Sigmoid colon (tissue), 7 donors: ENCODE measurements around the gene ASB3. TPM values are rescaled to one million over a fixed set of nuclear protein-coding genes. Genes with fewer than 3 reads are reported as not detected.

Experiments used
- DNase-seq: peaks from one replicate; pipeline ENCODE4 v3.0.0-alpha.2; 2019
- H3K27ac ChIP-seq, 4 donors: fragments of 200-600 bp; sonication (generic); one replicate each; pipeline ENCODE4 v1.5.1; 2016 to 2019; ENCODE audit warnings: mild to moderate bottlenecking in 1 of 4
- H3K27me3 ChIP-seq, 3 donors: fragments of 200-600 bp; sonication (generic); one replicate each; pipeline ENCODE4 v1.5.1; 2019; ENCODE audit warnings: mild to moderate bottlenecking in 1 of 3
- H3K36me3 ChIP-seq, 4 donors: fragments of 200-600 bp; sonication (generic); one replicate each; pipeline ENCODE4 v1.5.1; 2016 to 2019
- H3K4me1 ChIP-seq, 4 donors: fragments of 200-600 bp; sonication (generic); one replicate each; pipeline ENCODE4 v1.5.1; 2017 to 2019
- H3K4me3 ChIP-seq, 4 donors: fragments of 200-600 bp; sonication (generic); one replicate each; pipeline ENCODE4 v1.5.1; 2017 to 2019; ENCODE audit warnings: mild to moderate bottlenecking in 2 of 4, moderate library complexity in 1 of 4
- H3K9me3 ChIP-seq, 4 donors: fragments of 200-600 bp in 3 of 4; sonication (generic) in 3 of 4; one replicate each; pipeline versions ENCODE4 v1.5.1 to v1.6.1; 2013 to 2019
- CTCF ChIP-seq, 4 experiments: fragments of 450-650 bp in 3 of 4; fragments of 200-600 bp in 1 of 4; IDR thresholded peaks; one replicate each; pipeline ENCODE4 v1.5.1; 2016 to 2019; ENCODE audit warnings: antibody characterized with exemption in 4 of 4, mild to moderate bottlenecking in 3 of 4, moderate library complexity in 2 of 4
- EP300 ChIP-seq, 4 donors: sonication (generic); formaldehyde crosslinking; IDR thresholded peaks; one replicate each; pipeline ENCODE4 v1.6.1; 2017; ENCODE audit warnings: antibody characterized with exemption in 4 of 4
- POLR2A ChIP-seq, 2 donors: fragments of 450-650 bp; IDR thresholded peaks; one replicate each; pipeline ENCODE4 v1.6.1; 2016; ENCODE audit warnings: antibody characterized with exemption in 2 of 2, mild to moderate bottlenecking in 2 of 2, moderate library complexity in 2 of 2
- POLR2AphosphoS5 ChIP-seq, 4 donors: sonication (generic); formaldehyde crosslinking; IDR thresholded peaks; one replicate each; pipeline ENCODE4 v1.6.1; 2017; ENCODE audit warnings: antibody characterized with exemption in 4 of 4
- WGBS, 2 donors: extraction: QIAGEN DNeasy Blood & Tissue Kit; methylation state at CpG; one replicate each; pipeline ENCODE4 v1.1.7; 2013; 5-methylcytosine and 5-hydroxymethylcytosine counted together
- intact Hi-C: fragments of 100-400 bp; cut with DNase I; formaldehyde crosslinking; loops from one replicate; pipeline ENCODE4 v1.15.1; 2023
- polyA plus RNA-seq, 3 donors: library from polyadenylated mRNA; stranded (reverse); fragments of 200-250 nt; gene quantifications; one replicate each; pipeline ENCODE4 v1.2.3, GENCODE V29; 2013
- total RNA-seq, 4 donors: library from RNA; depleted of rRNA; stranded (reverse); fragments of >200 nt; gene quantifications; one replicate each; pipeline ENCODE4 v1.1.0, GENCODE V29; 2016
- donor health status: healthy with polysubstance abuse.
- donor health status: Bipolar disorder and iron deficiency.
- donor health status: healthy.

The ASB3 gene
- total and polyA plus RNA-seq, 7 donors = 2.8 to 25.7 (median 14.4) TPM

DNA sequence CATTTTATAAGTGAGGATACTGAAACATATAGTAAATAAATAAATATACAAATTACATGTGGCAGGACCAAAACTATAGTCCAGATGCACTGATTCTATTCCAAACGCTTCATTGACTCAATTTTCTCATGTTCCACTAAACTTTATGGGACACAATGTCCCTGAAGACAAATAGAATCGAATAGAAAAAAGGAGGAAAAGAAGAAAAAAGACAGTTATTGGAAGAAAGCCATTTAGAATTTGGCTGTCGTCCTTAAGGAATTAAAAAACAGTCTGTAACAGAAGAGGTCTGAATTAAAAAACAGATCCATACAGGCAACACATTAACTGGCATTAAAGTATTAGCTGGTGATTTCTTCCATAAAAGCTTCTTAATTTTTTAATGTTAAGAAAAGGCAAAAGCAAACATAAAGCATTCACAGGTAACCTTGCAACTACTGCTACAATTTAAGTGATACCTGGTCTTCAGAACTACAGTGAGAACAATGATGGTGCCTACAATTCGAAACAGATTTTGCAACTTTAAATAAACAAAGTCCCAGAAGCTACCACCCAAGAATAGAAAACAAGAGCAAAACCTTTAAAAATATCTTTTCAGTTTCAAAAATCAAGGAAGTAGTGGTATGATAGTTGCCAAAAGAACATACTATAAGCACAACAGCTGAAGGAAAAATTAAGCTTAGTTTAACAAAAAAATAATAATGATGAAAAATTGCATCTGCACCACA lies 36.5 kb downstream of the ASB3 start:
- Histone ChIP-seq H3K9me3 (no peaks in the 10 kb centered on the region), H3K27ac (no peak overlapping the region), H3K4me1 (peaks cover 0 to 5% (median 0%) of the 10 kb centered on the region in 4 donors), H3K27me3 (no peaks in the 10 kb centered on the region), H3K36me3 (peaks cover 0 to 23% (median 6%) of the 10 kb centered on the region in 4 donors), H3K4me3 (no peak overlapping the region)
- TF ChIP-seq EP300 (IDR thresholded peaks at IDR 0.05) = no peak
- TF ChIP-seq POLR2AphosphoS5 (IDR thresholded peaks at IDR 0.05) = no peak
- no peak for TF ChIP-seq POLR2A (IDR thresholded peaks at IDR 0.05)
- TF ChIP-seq CTCF (IDR thresholded peaks at IDR 0.05) = no peak
- no peak for DNase-seq
- WGBS, 2 donors = 77 to 86% methylated on average over 4 of the region's 4 CpGs
- intact Hi-C loops = no loop called here

- intact Hi-C loops = no loop called here
- H3K27me3 ChIP-seq = no peaks in the 10 kb centered on the region
- no peak for TF ChIP-seq EP300 (IDR thresholded peaks at IDR 0.05)
- TF ChIP-seq POLR2AphosphoS5 (IDR thresholded peaks at IDR 0.05) = no peak
- TF ChIP-seq POLR2A (IDR thresholded peaks at IDR 0.05) = no peak
- TF ChIP-seq CTCF (IDR thresholded peaks at IDR 0.05) = no peak
- no peaks in the 10 kb centered on the region for H3K9me3 ChIP-seq
- peaks cover 0 to 23% (median 6%) of the 10 kb centered on the region in 4 donors for H3K36me3 ChIP-seq
- H3K27ac ChIP-seq = no peak overlapping the region
- DNase-seq = no peak
- no peaks in the 10 kb centered on the region for H3K4me1 ChIP-seq
- 91 to 95% methylated on average over 2 of the region's 2 CpGs for WGBS, 2 donors
- H3K4me3 ChIP-seq = no peak overlapping the region
These were observed 42.2 kb downstream of the ASB3 start for GRCh38 chr2:53744395-53745065.

DNA sequence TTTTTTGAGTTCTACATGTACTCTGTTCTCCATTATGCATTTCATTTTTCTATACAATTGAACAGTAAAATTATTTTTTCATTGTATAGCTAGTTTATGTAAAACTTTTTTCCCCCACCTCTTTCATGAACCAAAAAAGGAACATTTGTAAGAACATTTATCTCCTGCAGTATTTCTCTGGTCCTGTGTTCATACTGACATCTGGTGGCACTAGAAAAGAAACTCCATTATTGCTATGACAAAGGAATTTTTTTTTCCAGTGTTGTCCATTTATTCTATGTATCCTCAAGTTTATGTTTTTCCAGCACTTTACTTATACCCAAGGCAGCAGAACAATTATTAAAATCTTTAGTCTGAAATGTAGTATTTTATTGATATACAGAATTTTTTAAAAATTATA lies 46.6 kb downstream of the ASB3 start:
- Histone ChIP-seq H3K9me3 (no peaks in the 10 kb centered on the region), H3K36me3 (peaks cover 0 to 3% (median 0%) of the 10 kb centered on the region in 4 donors), H3K27ac (no peak overlapping the region), H3K4me3 (no peak overlapping the region), H3K4me1 (no peaks in the 10 kb centered on the region), H3K27me3 (no peaks in the 10 kb centered on the region)
- no peak for TF ChIP-seq EP300 (IDR thresholded peaks at IDR 0.05)
- TF ChIP-seq CTCF (IDR thresholded peaks at IDR 0.05) = peak in 1 of 4 experiments; percentile 26
- TF ChIP-seq POLR2AphosphoS5 (IDR thresholded peaks at IDR 0.05) = no peak
- no peak for TF ChIP-seq POLR2A (IDR thresholded peaks at IDR 0.05)
- DNase-seq = no peak
- intact Hi-C loops = no loop called here

DNA sequence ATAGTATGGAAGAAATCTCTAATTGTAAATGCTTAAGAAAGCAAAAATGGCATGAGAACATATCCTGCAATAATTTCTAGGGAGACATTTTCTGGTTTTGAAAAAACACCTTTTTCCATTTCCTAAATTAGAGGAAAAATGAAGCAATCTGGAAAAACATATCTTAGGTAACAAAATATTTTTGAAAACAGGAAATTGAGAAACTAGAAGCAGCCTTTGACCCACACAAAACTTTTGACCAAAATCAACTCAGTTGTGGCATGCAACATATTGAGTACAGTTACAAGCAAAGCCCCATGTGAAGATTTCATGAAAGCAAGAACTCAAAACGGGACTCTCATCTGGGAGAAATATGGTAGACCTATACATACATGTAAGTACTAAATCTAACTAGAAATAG lies 47.7 kb downstream of the ASB3 start:
- Histone ChIP-seq H3K27ac (no peak overlapping the region), H3K36me3 (peaks cover 0 to 3% (median 0%) of the 10 kb centered on the region in 4 donors), H3K27me3 (no peaks in the 10 kb centered on the region), H3K4me3 (no peak overlapping the region), H3K9me3 (no peaks in the 10 kb centered on the region), H3K4me1 (no peaks in the 10 kb centered on the region)
- TF ChIP-seq POLR2AphosphoS5 (IDR thresholded peaks at IDR 0.05) = no peak
- 84 to 91% methylated on average over 1 of the region's 1 CpG for WGBS, 2 donors
- DNase-seq = no peak
- intact Hi-C loops = loop anchor here (10.0 kb wide), 1 partner anchor 314 kb away; no protein-coding TSS in a partner anchor

DNA sequence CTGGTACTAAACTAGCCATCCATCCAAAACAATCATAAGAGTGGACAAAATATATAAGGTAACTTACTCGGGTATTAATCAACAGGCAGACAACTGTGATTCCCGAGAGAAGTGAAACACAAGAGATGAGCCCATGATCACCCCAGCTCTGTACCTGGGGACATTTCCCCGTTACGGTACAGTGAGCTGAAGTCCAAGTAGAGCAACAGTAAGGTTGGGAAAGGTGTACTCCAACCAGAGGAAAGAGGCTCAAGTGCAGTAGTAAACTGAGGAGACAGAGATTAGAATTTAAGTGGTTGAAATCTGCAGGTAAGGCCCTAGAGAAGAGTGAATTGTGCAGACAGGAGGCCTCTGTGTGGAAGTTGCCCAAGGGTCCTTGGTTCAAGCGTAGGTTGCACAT lies 49.7 kb downstream of the ASB3 start:
- no peak for DNase-seq
- Histone ChIP-seq H3K27ac (no peak overlapping the region), H3K4me3 (no peak overlapping the region), H3K4me1 (no peaks in the 10 kb centered on the region), H3K36me3 (peaks cover 0 to 3% (median 0%) of the 10 kb centered on the region in 4 donors), H3K9me3 (no peaks in the 10 kb centered on the region), H3K27me3 (no peaks in the 10 kb centered on the region)
- WGBS, 2 donors = 95 to 97% methylated on average over 5 of the region's 5 CpGs
- TF ChIP-seq EP300 (IDR thresholded peaks at IDR 0.05) (no peak), CTCF (IDR thresholded peaks at IDR 0.05) (no peak), POLR2A (IDR thresholded peaks at IDR 0.05) (no peak), POLR2AphosphoS5 (IDR thresholded peaks at IDR 0.05) (no peak)
- intact Hi-C loops = loop anchor here (10.0 kb wide), 1 partner anchor 312 kb away; no protein-coding TSS in a partner anchor
